Activated CD4-positive, alpha-beta T cell treated with anti-CD3 and anti-CD28 coated beads for 48 hours (primary cell): ENCODE data around the gene FEM1B.

ENCODE experiments used
- DNase-seq: peaks from one replicate; pipeline ENCODE4 v3.0.0-alpha.2; 2020

FEM1B gene

DNA sequence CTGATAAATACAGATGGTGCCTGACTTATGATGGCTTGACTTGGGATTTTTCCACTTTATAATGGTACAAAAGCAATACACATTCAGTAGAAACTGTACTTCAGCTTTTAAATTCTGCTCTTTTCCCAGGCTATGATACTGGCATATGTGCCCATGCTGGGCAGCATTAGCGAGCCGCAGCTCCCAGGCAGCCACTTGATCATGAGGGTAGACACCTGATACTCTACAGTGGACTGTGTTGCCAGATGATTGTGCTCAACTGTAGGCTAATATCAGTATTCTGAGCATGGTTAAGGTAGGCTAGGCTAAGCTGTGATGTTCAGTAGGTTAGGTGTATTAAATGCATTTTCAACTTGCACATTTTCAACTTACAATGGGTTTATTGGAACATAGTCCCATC lies 17.7 kb upstream of the FEM1B start:
- DNase-seq, result no peak

DNA sequence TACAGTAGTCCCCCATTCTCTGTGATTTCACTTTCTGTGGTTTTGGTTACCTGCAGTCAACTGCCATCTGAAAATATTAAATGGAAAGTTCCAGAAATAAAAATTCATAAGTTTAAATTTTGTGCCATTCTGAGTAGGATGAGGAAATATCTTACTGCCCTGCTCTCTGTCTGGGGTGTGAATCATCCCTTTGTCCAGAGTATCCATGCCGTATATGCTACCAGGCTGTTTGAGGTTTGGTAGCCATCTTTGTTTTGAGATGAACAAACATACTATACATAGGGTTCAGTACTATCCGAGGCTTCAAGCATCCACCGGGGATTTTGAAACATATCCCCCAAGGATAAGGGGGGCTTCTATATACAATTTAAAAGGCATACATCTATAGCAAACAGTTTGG lies 16.3 kb upstream of the FEM1B start:
- no peak for DNase-seq

DNA sequence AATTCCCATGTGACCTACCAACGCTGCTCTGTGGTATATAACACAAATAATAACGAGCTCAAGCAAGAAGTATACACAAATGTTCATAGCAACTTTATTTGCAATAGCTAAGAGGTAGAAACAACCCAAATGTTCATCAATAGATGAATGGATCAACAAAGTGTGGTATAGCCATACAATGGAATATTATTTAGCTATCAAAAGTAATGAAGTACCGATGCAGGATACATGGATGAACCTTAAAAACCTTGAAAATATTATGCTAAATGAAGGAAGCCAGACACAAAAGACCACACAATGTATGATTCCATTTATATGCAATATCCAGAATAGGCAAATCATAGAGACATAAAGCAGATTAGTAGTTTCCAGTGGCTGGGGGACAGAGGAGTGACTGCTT lies 15.6 kb upstream of the FEM1B start:
- DNase-seq, result no peak

GRCh38 chr15:68262514-68263356 lies 14.8 kb upstream of the FEM1B start:
- no peak for DNase-seq

DNA sequence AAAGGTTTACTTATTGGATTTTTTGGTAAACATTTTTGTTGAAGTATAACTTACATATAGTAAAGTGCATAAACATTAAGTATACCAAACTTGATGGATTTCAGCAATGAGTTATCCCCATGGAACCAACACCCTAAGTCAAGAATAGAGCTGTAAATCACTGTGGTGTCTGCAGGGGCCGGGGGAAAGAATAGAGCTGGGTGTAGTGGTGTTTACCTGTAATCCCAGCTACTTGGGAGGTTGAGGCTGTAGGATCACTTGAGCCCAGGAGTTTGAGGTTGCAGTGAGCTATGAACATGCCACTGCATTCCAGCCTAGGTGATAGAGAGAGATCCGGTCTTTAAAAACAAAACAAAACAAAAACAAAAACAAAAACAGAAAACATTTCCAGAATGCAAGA lies 13.3 kb upstream of the FEM1B start:
- DNase-seq, result no peak

GRCh38 chr15:68265081-68265480 lies 12.5 kb upstream of the FEM1B start:
- no peak for DNase-seq

DNA sequence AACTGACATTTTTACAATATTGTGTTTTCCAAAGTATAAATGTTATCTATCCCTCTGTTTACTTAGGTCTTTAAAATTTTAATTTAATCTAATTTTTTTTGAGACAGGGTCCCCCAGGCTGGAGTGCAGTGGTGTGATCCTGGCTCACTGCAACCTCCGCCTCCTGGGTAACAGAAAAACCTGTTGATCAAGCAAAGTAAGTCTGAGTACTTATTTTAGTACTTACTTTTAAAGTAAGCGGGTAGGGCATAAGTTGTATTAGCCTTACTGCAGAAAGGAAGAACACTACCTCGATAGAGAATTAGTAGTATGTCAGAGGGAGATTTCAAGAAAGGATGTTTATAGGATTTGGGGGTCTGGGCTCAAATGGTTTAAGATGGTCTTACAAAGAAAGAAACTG lies 11.9 kb upstream of the FEM1B start:
- no peak for DNase-seq

DNA sequence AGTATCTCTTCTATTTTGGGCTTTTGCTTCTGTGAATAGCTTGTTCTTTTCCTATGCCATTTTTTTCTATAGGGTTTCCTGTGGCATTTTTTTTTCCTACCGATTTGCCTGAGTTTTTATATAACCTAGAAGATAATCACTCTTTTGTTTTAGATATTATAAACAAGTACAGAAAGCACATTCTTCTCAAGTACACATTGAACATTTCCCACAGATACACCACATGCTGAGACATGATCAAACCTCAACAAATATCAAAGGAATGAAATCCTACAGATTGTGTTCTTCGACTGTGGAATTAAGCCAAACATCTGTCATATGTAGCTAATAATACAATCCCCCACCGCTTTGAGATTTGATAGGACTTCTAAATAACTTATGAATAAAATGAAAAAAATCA lies 9.1 kb upstream of the FEM1B start:
- no peak for DNase-seq

GRCh38 chr15:68271854-68272471 lies 5.6 kb upstream of the FEM1B start:
- no peak for DNase-seq

GRCh38 chr15:68272721-68273271 lies 4.7 kb upstream of the FEM1B start:
- no peak for DNase-seq

- no peak for DNase-seq
Observed at GRCh38 chr15:68274201-68274848, 3.2 kb upstream of the FEM1B start.

GRCh38 chr15:68275165-68275746 lies 2.3 kb upstream of the FEM1B start:
- no peak for DNase-seq

- DNase-seq, result no peak
Observed at GRCh38 chr15:68276668-68277067, 877 bp upstream of the FEM1B start.

DNA sequence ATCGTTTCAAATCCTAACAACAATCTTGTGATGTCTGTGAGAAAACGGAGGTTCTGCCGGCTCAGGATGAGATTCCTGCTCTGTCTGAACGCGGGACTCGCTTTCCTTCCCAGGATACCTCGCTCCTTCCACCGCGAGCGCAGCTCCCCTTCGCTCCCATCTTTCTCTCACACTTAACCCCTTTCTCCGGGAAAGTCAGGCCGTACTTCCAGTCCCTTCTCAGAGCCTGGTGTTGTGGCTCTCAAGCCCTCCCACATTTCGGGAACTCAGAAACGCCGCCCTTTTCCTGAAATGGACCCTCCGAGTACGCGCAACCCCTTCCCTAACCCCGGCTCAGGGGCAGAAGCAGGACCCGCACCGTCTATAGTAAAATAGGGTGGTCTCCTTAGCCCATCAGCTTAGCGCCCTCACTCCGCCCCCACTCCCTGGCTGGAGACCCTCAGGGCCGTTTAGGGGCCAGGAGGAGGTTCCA lies 378 bp upstream of the FEM1B start:
- DNase-seq, result no peak

GRCh38 chr15:68278345-68278594 lies 725 bp downstream of the FEM1B start:
- DNase-seq, result no peak

DNA sequence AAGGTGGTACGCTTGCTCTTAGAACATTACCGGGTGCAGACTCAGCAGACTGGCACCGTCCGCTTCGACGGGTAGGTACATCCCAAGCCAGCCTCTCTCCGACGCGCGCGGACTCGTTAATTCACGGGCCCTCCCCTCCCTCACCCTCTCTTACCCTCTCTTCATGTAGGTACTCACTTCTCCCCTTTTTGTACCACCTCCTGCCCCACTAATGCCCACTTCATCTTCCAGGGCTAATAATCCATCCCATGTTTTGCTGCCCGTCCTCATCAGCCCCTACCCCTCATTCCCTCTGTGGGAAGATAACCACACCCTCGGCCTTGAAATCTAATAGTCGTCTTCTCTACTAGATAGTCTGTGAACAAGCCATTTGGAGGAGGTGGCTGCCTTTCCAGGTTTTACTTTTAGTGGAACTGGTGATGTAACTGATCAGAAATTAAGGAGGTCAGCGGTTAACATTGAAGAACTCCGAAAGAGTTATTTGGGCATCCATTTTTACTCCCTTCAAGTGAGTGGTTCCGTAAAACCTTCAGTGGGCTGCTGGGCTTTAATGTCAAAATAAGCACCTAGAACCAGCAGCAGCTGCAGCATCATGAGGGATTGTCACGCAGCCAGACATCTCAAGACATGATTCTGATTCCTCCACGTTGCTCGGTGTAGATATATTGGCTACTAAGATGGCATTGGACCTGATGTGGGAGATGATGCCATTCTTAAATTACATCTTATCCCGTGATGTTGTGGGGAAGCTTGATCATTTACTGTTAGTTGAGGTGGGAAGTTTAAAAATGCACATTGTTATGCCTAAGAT lies 1.3 kb downstream of the FEM1B start:
- no peak for DNase-seq

- DNase-seq, result no peak
Observed at GRCh38 chr15:68279779-68280753, 2.5 kb downstream of the FEM1B start.

GRCh38 chr15:68281008-68281407 lies 3.5 kb downstream of the FEM1B start:
- DNase-seq, result no peak

DNA sequence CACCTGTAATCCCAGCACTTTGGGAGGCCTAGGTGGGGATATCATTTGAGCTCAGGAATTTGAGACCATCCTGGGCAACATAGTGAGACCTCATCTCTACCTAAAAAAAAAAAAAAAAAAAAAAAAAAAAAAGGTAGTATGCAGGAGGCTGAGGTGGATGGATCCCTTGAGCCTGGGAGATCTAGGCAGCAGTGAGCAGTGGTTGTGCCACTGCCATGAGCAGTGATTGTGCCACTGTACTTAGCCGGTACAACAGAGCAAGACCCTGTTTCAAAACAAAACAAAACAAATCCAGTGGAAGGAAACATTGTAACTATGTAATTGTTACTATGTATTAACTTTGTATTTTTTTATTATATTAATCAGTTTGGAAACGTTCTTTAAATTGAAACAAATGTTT lies 5.9 kb downstream of the FEM1B start:
- no peak for DNase-seq

GRCh38 chr15:68284616-68285258 lies 7.2 kb downstream of the FEM1B start:
- DNase-seq, result no peak
